Memory B cell (primary cell): ENCODE data around the gene DISP2.
A peak's percentile ranks its signal among the peaks of the same experiment; 100 is the strongest.

ENCODE experiments used
- ATAC-seq: fragments of 150-1000 bp; cut with Tn5 transposase; 2 replicates; pipeline ENCODE4 v1.10.0; 2021; ENCODE audit warnings: low read depth, mild to moderate bottlenecking, moderate library complexity
- DNase-seq, 2 donors: peaks; one replicate each; pipeline ENCODE4 v3.0.0; 2022; ENCODE audit warnings: low spot score in 2 of 2
- H3K27ac Mint-ChIP-seq: one replicate; pipeline ENCODE4 v1.8.0; 2022; ENCODE audit warnings: mild to moderate bottlenecking, moderate library complexity, mixed read lengths
- H3K27me3 Mint-ChIP-seq: one replicate; pipeline ENCODE4 v1.8.0; 2022; ENCODE audit warnings: mixed read lengths
- H3K36me3 Mint-ChIP-seq: one replicate; pipeline ENCODE4 v1.8.0; 2022; ENCODE audit warnings: mild to moderate bottlenecking, mixed read lengths
- H3K4me1 Mint-ChIP-seq: one replicate; pipeline ENCODE4 v1.8.0; 2022; ENCODE audit warnings: mixed read lengths
- H3K4me3 Mint-ChIP-seq: one replicate; pipeline ENCODE4 v1.8.0; 2022; ENCODE audit warnings: mild to moderate bottlenecking, moderate library complexity, mixed read lengths
- H3K9me3 Mint-ChIP-seq: one replicate; pipeline ENCODE4 v1.8.0; 2022; ENCODE audit warnings: mixed read lengths

DISP2 gene

DNA sequence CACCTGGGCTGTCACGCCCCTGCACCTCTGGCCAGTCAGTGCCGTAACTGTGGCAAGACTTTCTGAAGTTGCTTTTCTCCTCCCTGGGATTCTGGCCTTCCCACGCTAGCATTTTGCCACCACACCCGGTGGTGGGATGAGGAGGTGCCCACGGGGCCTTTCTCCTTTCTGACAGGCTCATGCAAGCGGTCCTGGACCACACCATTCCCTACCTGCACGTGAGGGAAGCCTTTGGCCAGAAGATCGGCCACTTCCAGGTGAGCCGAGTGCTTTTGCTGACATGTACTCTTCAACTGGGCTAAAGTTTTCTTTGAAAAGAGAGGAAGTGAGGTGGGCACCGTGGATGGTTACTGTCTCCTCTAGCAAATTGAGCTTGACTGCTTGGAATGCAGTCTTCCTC is 57.2 kb downstream of the DISP2 start:
- no peaks in the 10 kb centered on the region for H3K9me3 Mint-ChIP-seq
- DNase-seq (no peak), ATAC-seq (no peak)
- H3K27ac Mint-ChIP-seq: no peak overlapping the region
- no peak overlapping the region for H3K4me3 Mint-ChIP-seq
- no peaks in the 10 kb centered on the region for H3K4me1 Mint-ChIP-seq
- H3K36me3 Mint-ChIP-seq: peaks cover 31% of the 10 kb centered on the region
- no peaks in the 10 kb centered on the region for H3K27me3 Mint-ChIP-seq

DNA sequence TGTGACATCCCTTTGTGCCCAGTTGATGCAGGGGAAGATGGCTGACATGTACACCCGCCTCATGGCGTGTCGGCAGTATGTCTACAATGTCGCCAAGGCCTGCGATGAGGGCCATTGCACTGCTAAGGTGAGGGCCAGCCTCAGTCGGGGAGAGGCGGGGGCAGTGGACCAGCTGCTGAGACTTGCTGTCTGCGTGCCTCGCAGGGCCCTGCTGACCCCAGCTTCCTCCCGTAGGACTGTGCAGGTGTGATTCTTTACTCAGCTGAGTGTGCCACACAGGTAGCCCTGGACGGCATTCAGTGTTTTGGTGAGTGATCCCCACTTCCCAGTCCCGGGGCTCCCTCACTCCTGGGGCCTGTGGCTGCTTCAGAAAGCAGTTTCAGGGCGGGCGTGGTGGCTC is 58.0 kb downstream of the DISP2 start:
- H3K36me3 Mint-ChIP-seq: peaks cover 26% of the 10 kb centered on the region
- H3K4me3 Mint-ChIP-seq: no peak overlapping the region
- H3K27ac Mint-ChIP-seq: no peak overlapping the region
- DNase-seq: no peak
- H3K9me3 Mint-ChIP-seq: no peaks in the 10 kb centered on the region
- no peak for ATAC-seq
- H3K4me1 Mint-ChIP-seq: no peaks in the 10 kb centered on the region
- no peaks in the 10 kb centered on the region for H3K27me3 Mint-ChIP-seq

DNA sequence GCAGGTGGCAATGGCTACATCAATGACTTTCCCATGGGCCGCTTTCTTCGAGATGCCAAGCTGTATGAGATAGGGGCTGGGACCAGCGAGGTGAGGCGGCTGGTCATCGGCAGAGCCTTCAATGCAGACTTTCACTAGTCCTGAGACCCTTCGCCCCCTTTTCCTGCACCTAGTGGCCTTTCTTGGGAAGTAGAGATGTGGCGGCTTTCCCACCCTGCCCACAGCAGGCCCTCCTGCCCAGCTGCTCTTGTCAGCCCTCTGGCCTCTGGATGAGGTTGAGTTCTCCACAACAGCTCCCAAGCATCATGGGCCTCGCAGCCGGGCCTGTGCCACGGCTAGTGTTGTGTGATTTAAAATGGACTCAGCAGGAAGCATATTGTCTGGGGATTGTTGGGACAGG is 60.1 kb downstream of the DISP2 start:
- peaks cover 14% of the 10 kb centered on the region for H3K36me3 Mint-ChIP-seq
- H3K9me3 Mint-ChIP-seq: no peaks in the 10 kb centered on the region
- H3K27ac Mint-ChIP-seq: no peak overlapping the region
- no peak for DNase-seq
- ATAC-seq: no peak
- H3K4me3 Mint-ChIP-seq: no peak overlapping the region
- no peaks in the 10 kb centered on the region for H3K27me3 Mint-ChIP-seq
- H3K4me1 Mint-ChIP-seq: peaks cover 2% of the 10 kb centered on the region

DNA sequence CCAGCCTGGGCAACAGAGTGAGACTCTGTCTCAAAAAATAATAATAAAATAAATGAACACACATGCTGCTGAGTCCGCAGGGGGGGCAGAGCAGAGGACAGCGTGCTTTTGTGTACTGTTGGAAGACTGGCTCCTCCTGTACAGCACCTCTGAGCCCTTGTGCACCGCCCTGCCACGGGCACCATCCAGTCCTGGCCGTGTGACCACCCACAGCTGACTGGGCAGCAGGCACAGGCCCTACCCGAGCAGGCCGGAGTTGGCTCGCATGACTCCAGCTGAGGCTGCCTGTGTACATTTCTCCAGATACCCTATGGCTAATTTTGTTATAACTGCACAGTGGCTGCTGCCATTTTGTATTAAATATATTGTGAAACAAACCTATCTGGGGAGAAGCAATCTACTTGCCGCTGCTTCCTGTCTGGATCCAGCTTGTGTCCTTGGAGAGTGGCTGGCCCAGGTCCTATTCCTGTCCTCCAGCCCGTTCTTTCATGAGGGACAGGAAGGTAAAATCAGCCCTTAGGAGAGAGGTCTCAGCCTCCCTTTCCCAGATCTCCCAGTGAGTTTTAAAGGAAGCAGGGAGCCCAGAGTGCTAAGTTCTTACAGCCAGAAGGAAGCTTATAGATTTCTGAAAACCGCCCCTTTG is 62.2 kb downstream of the DISP2 start:
- H3K9me3 Mint-ChIP-seq: no peaks in the 10 kb centered on the region
- H3K36me3 Mint-ChIP-seq: peaks cover 15% of the 10 kb centered on the region
- H3K4me3 Mint-ChIP-seq: no peak overlapping the region
- peaks cover 2% of the 10 kb centered on the region for H3K4me1 Mint-ChIP-seq
- ATAC-seq (no peak), DNase-seq (no peak)
- no peak overlapping the region for H3K27ac Mint-ChIP-seq
- no peaks in the 10 kb centered on the region for H3K27me3 Mint-ChIP-seq

DNA sequence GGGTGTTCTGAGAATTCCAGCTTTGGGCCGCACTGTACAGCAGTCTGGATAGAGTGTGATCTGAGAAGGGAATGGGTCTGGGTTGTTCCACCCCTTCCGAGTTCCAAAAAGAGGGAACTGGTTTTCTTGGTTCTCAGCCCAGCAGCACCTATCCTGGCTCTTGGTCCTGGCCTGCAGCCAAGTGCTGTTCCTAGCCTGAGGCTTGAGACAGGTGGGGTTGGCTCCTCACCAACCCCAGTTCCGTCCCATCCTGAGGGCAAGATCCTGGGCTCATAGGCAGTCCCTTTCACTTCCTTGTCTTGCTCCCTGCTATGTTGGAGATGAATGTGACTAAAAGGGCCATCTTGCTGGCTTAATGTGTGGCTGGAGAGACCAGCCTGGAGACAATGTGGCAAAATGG is 62.8 kb downstream of the DISP2 start:
- DNase-seq (no peak), ATAC-seq (no peak)
- Mint-ChIP-seq H3K36me3 (peaks cover 12% of the 10 kb centered on the region), H3K27me3 (no peaks in the 10 kb centered on the region), H3K4me1 (peaks cover 2% of the 10 kb centered on the region), H3K4me3 (no peak overlapping the region), H3K9me3 (no peaks in the 10 kb centered on the region), H3K27ac (no peak overlapping the region)

DNA sequence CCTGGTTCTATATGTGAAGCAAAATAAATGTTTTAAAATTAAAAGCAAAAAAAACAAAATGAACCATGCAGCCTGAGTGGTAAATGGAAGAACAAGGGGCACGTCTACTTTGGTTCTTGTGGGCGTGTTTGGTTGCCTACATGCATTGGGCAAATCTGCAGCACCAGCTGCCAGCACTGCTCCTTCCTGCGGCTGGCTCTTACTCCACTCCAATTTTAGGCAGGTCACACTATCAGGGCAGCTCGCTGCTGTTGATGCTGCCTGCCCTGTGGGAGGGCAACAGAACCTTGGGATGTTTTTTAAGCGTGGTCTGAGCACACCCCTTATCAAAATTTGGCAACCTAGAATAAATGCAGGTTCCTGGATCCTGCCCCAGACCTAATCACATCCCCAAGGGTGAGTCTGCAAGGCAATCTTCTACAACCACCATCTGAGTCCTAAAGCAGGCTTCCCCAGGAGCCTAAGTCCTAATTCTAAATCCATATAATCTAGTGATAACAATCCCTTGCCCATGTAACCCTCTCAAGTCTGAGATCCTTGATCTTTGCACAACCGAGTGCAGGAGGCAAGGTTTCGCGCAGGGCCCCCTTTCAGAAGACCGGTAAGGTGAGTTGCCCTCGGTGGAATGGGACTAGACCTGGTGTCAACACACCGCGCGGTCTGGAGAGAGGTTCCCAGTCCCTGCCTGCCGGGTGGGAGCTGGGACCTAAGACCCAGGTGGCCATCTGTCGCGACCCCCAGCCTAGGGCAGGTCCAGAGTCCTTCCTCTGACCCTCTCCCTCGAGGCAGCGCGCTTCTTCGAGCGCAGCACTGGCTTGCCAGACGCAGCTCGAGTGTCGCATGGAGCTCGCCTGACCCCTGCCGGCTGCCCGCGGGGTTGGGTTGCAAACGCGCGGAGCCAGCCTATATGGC is 63.5 kb downstream of the DISP2 start:
- Mint-ChIP-seq H3K27ac (no peak overlapping the region), H3K4me1 (peaks cover 2% of the 10 kb centered on the region), H3K4me3 (no peak overlapping the region), H3K9me3 (no peaks in the 10 kb centered on the region), H3K36me3 (peaks cover 11% of the 10 kb centered on the region), H3K27me3 (no peaks in the 10 kb centered on the region)
- ATAC-seq: peak; percentile 99
- peak; percentile 79 to 90 for DNase-seq

DNA sequence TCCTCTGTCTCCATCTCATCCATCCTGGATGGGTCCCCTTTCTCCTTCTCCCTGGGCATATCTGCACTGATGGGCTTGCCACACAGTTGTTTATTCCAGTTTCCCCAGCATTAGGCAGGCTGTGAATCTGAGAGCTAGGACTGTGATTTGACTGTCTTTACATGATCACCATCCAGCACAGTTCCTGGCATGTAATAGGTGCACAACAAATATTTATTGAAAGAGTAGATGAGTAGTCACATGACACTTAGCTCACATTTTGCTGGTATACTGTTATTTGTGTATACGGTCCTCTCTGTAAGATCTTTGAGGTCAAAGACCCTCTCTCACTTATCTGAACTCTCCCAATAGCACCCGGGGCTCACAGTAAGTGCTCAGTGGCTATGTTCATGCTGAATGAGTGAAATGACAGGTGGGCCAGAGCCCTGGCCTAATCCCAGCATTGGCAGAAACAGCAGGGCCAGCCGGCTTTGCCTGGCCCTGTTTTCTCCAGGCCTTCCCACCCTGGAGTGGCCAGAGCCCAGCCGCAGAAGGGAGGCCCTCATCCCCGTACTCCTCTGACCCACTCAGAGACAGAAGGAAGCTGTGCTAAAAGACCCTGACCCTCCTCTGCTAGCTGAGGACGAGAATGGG is 66.6 kb downstream of the DISP2 start:
- Mint-ChIP-seq H3K36me3 (peaks cover 12% of the 10 kb centered on the region), H3K9me3 (no peaks in the 10 kb centered on the region), H3K4me1 (peaks cover 2% of the 10 kb centered on the region), H3K27me3 (no peaks in the 10 kb centered on the region), H3K4me3 (no peak overlapping the region), H3K27ac (no peak overlapping the region)
- ATAC-seq: no peak
- DNase-seq: no peak

DNA sequence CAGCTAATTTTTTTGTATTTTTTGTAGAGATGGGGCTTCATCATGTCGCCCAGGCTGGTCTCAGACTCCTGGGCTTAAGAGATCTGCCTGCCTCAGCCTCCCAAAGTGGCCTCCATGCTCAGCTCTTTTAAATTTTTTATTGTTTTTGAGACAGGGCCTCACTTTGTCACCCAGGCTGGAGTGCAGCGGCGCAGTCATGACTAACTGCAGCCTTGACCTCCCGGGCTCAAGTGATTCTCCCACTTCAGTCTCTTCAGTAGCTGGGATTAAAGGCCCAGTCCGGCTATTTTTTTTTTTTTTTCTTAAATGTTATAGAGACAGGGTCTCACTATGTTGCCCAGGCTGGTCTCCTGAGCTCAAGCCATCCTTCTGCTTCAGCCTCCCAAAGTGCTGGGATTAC is 67.7 kb downstream of the DISP2 start:
- Mint-ChIP-seq H3K36me3 (peaks cover 12% of the 10 kb centered on the region), H3K4me3 (no peak overlapping the region), H3K9me3 (no peaks in the 10 kb centered on the region), H3K4me1 (peaks cover 2% of the 10 kb centered on the region), H3K27me3 (no peaks in the 10 kb centered on the region), H3K27ac (no peak overlapping the region)
- no peak for ATAC-seq
- no peak for DNase-seq

DNA sequence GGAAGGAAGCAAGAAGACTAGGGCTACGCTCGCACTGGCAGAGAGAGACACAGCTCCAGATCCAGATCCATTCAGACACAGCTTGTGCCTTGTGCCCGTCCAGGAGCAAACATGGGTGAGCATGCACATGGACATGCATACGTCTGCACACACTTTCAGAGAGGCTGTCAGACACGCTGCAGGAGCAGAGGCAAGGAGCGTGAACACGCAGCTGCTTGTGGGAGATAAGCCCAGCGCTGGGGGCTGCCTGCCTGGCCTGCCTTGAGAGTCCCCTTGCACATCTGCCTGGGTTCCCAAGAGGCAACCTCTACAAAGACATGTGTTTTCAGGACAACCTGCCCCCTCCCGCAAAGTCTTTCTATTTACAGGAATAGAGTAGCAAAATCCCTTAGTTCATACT is 69.2 kb downstream of the DISP2 start:
- Mint-ChIP-seq H3K4me3 (no peak overlapping the region), H3K27me3 (no peaks in the 10 kb centered on the region), H3K9me3 (no peaks in the 10 kb centered on the region), H3K36me3 (peaks cover 12% of the 10 kb centered on the region), H3K4me1 (no peaks in the 10 kb centered on the region), H3K27ac (no peak overlapping the region)
- no peak for DNase-seq
- ATAC-seq: no peak

DNA sequence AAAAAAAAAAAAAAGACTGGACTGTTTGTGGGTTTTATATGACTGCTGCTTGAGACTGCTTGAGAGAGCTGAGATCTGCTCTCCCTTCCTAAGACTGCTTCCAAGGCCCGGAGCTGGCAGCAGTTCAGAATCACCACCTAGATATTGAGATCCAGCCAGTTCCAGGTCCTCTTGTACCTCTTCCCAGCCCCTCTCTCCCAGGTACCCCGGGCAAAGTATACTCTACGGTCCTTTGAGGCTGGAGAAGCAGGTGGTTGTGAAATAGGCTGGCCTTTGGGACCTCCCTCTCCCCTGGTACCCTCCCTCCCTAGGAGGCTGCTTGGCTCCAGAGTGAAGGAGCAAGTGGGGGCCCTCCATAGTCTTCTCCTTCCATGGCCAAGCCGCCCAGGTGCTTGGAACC is 70.2 kb downstream of the DISP2 start:
- Mint-ChIP-seq H3K27me3 (no peaks in the 10 kb centered on the region), H3K36me3 (peaks cover 12% of the 10 kb centered on the region), H3K4me1 (no peaks in the 10 kb centered on the region), H3K4me3 (no peak overlapping the region), H3K9me3 (no peaks in the 10 kb centered on the region), H3K27ac (no peak overlapping the region)
- ATAC-seq (no peak), DNase-seq (no peak)
